GF-D8 (cell line): ENCODE results near the gene CD79A.

Experiments
- DNase-seq: peaks from one replicate; lab custom pipeline; 2025; lab: John Stamatoyannopoulos, UW

The CD79A gene

GRCh38 chr19:41918653-41919244 is 41.7 kb downstream of the CD79A start:
- DNase-seq, result no peak

GRCh38 chr19:41919948-41920712 is 43.1 kb downstream of the CD79A start:
- DNase-seq, result no peak

- no peak for DNase-seq
Measured at GRCh38 chr19:41920882-41921576, 44.0 kb downstream of the CD79A start.

- no peak for DNase-seq
Measured at GRCh38 chr19:41921577-41922576, 44.8 kb downstream of the CD79A start.

GRCh38 chr19:41922585-41922984 is 45.5 kb downstream of the CD79A start:
- DNase-seq, result no peak

- no peak for DNase-seq
Measured at GRCh38 chr19:41923045-41923788, 46.1 kb downstream of the CD79A start.

GRCh38 chr19:41924151-41925145 is 47.4 kb downstream of the CD79A start:
- DNase-seq, result no peak

GRCh38 chr19:41925208-41926003 is 48.3 kb downstream of the CD79A start:
- no peak for DNase-seq

- no peak for DNase-seq
Measured at GRCh38 chr19:41926028-41926762, 49.1 kb downstream of the CD79A start.

- no peak for DNase-seq
Measured at GRCh38 chr19:41926763-41927496, 49.9 kb downstream of the CD79A start.

- no peak for DNase-seq
Measured at GRCh38 chr19:41927497-41928192, 50.6 kb downstream of the CD79A start.

- DNase-seq, result peak; percentile 58
Measured at GRCh38 chr19:41928221-41928683, 51.2 kb downstream of the CD79A start, which contains the start of gene ERFL. ERFL (minus strand) TSS chr19:41928449; CDS start chr19:41912919, 15,530 bp downstream.

- DNase-seq, result peak; percentile 19
Measured at GRCh38 chr19:41928754-41929535, 51.9 kb downstream of the CD79A start.

GRCh38 chr19:41929536-41930071 is 52.5 kb downstream of the CD79A start:
- DNase-seq, result no peak

GRCh38 chr19:41930322-41930722 is 53.2 kb downstream of the CD79A start:
- no peak for DNase-seq
